Upper lobe of left lung (tissue), 4 donors: ENCODE results near the gene KCNA2.

Experiments
- CTCF ChIP-seq, 6 experiments: fragments of 450-650 bp in 4 of 6; fragments of 200-600 bp in 2 of 6; sonication (generic) in 2 of 6; IDR thresholded peaks; one replicate each; pipeline ENCODE4 v1.5.1; 2016 to 2019; ENCODE audit warnings: antibody characterized with exemption in 6 of 6
- EP300 ChIP-seq, 4 donors: sonication (generic); formaldehyde crosslinking; IDR thresholded peaks; one replicate each; pipeline ENCODE4 v1.5.1; 2017; ENCODE audit warnings: antibody characterized with exemption in 4 of 4, control low read depth in 2 of 4
- POLR2A ChIP-seq, 4 donors: fragments of 450-650 bp; IDR thresholded peaks; one replicate each; pipeline ENCODE4 v1.5.1; 2016 to 2017; ENCODE audit warnings: antibody characterized with exemption in 4 of 4, mild to moderate bottlenecking in 2 of 4

- TF ChIP-seq EP300 (IDR thresholded peaks at IDR 0.05) (no peak), CTCF (IDR thresholded peaks at IDR 0.05) (no peak), POLR2A (IDR thresholded peaks at IDR 0.05) (no peak)
Measured at GRCh38 chr1:110549831-110550230, 56.3 kb downstream of the KCNA2 start.
